Measurements from ENCODE around the gene HYAL3. TPM values are rescaled to one million over a fixed set of nuclear protein-coding genes. Genes with fewer than 3 reads are reported as not detected.

HYAL3 gene
- total RNA-seq, 1 experiment from 2014 or later: 10.3 TPM

DNA sequence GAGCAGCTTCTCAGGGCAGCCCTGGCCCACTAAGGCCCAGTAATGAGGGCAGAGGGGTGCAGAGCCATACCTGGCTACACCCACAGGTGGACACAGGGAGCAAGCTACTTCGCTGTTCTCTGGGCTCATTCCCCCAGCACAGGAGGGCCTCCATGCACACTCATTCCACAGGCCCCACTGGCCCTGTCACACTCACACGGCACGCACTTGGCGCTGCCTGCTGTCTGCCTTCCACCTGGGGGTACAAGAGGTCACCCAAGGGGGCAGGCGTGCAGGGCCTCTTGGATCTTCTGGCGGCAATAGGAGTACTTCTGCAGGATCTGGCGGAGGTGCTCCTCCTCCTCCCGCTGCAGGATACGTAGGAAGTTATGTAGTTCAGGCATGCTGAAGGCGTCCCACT lies 31.1 kb upstream of the HYAL3 start:
- peak overlapping the region; percentile 19; the same call in 1 of the 2 replicates for H3K27ac ChIP-seq (ENCODE audit: low read depth, low read length)
- DNase-seq (ENCODE audit: low read depth, low spot score): no peak
- H4K20me1 ChIP-seq (ENCODE audit: insufficient read depth): no peaks in the 10 kb centered on the region; the same call in 1 of the 2 replicates
- no peaks in the 10 kb centered on the region for H3K9me2 ChIP-seq (ENCODE audit: insufficient read depth)
- intact Hi-C loops (cut with micrococcal nuclease): no loop called here
- no peak for ATAC-seq
- no TSS peak for BruUV-seq (replicated peaks)
- ChIA-PET CTCF (no interaction called here), POLR2A (no interaction called here), RAD21 (ENCODE audit: low non-redundant PET in 1 of 2, low total read pairs in 2 of 2, uncharacterized antibody in 2 of 2, unreplicated experiment in 2 of 2) (no interaction called here)
- TF ChIP-seq, protein P1, sequence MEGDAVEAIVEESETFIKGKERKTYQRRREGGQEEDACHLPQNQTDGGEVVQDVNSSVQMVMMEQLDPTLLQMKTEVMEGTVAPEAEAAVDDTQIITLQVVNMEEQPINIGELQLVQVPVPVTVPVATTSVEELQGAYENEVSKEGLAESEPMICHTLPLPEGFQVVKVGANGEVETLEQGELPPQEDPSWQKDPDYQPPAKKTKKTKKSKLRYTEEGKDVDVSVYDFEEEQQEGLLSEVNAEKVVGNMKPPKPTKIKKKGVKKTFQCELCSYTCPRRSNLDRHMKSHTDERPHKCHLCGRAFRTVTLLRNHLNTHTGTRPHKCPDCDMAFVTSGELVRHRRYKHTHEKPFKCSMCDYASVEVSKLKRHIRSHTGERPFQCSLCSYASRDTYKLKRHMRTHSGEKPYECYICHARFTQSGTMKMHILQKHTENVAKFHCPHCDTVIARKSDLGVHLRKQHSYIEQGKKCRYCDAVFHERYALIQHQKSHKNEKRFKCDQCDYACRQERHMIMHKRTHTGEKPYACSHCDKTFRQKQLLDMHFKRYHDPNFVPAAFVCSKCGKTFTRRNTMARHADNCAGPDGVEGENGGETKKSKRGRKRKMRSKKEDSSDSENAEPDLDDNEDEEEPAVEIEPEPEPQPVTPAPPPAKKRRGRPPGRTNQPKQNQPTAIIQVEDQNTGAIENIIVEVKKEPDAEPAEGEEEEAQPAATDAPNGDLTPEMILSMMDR (IDR thresholded peaks at IDR 0.05 in 2 of 3, conservative IDR thresholded peaks at IDR 0.05 in 1 of 3; ENCODE audit: borderline replicate concordance in 1 of 3, insufficient read depth in 1 of 3, low read depth in 2 of 3, low read length in 2 of 3): no peak
- TF ChIP-seq, protein P2, sequence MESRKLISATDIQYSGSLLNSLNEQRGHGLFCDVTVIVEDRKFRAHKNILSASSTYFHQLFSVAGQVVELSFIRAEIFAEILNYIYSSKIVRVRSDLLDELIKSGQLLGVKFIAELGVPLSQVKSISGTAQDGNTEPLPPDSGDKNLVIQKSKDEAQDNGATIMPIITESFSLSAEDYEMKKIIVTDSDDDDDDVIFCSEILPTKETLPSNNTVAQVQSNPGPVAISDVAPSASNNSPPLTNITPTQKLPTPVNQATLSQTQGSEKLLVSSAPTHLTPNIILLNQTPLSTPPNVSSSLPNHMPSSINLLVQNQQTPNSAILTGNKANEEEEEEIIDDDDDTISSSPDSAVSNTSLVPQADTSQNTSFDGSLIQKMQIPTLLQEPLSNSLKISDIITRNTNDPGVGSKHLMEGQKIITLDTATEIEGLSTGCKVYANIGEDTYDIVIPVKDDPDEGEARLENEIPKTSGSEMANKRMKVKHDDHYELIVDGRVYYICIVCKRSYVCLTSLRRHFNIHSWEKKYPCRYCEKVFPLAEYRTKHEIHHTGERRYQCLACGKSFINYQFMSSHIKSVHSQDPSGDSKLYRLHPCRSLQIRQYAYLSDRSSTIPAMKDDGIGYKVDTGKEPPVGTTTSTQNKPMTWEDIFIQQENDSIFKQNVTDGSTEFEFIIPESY (IDR thresholded peaks at IDR 0.05; ENCODE audit: extremely low read depth, insufficient replicate concordance, low read length): no peak
- TF ChIP-seq JUND (IDR thresholded peaks at IDR 0.05) (no peak), POLR2A (IDR thresholded peaks at IDR 0.05; ENCODE audit: borderline replicate concordance, extremely low read depth, insufficient read depth, insufficient read length) (no peak), SRF (IDR thresholded peaks at IDR 0.05; ENCODE audit: low read depth) (no peak), EZH2 (IDR thresholded peaks at IDR 0.05) (no peak), RAD21 (IDR thresholded peaks at IDR 0.05; ENCODE audit: low read depth) (no peak), POLR2AphosphoS5 (IDR thresholded peaks at IDR 0.05; ENCODE audit: low read depth, low read length) (no peak), EZH2phosphoT487 (IDR thresholded peaks at IDR 0.05; ENCODE audit: borderline replicate concordance) (no peak), EGR1 (IDR thresholded peaks at IDR 0.05; ENCODE audit: low read depth) (no peak), ZNF274 (IDR thresholded peaks at IDR 0.05; ENCODE audit: low read depth, low read length) (no peak), SIN3A (IDR thresholded peaks at IDR 0.05; ENCODE audit: low read depth) (no peak), YY1 (IDR thresholded peaks at IDR 0.05; ENCODE audit: extremely low read depth, insufficient replicate concordance, low read depth, low read length) (no peak), CBX3 (IDR thresholded peaks at IDR 0.05; ENCODE audit: low read depth) (no peak)
- TF ChIP-seq, protein P3, sequence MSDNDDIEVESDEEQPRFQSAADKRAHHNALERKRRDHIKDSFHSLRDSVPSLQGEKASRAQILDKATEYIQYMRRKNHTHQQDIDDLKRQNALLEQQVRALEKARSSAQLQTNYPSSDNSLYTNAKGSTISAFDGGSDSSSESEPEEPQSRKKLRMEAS (IDR thresholded peaks at IDR 0.05): no peak
- TF ChIP-seq, protein P4, sequence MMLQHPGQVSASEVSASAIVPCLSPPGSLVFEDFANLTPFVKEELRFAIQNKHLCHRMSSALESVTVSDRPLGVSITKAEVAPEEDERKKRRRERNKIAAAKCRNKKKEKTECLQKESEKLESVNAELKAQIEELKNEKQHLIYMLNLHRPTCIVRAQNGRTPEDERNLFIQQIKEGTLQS (IDR thresholded peaks at IDR 0.05): no peak
- TF ChIP-seq, protein P5, sequence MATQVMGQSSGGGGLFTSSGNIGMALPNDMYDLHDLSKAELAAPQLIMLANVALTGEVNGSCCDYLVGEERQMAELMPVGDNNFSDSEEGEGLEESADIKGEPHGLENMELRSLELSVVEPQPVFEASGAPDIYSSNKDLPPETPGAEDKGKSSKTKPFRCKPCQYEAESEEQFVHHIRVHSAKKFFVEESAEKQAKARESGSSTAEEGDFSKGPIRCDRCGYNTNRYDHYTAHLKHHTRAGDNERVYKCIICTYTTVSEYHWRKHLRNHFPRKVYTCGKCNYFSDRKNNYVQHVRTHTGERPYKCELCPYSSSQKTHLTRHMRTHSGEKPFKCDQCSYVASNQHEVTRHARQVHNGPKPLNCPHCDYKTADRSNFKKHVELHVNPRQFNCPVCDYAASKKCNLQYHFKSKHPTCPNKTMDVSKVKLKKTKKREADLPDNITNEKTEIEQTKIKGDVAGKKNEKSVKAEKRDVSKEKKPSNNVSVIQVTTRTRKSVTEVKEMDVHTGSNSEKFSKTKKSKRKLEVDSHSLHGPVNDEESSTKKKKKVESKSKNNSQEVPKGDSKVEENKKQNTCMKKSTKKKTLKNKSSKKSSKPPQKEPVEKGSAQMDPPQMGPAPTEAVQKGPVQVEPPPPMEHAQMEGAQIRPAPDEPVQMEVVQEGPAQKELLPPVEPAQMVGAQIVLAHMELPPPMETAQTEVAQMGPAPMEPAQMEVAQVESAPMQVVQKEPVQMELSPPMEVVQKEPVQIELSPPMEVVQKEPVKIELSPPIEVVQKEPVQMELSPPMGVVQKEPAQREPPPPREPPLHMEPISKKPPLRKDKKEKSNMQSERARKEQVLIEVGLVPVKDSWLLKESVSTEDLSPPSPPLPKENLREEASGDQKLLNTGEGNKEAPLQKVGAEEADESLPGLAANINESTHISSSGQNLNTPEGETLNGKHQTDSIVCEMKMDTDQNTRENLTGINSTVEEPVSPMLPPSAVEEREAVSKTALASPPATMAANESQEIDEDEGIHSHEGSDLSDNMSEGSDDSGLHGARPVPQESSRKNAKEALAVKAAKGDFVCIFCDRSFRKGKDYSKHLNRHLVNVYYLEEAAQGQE (IDR thresholded peaks at IDR 0.05; ENCODE audit: low read depth): no peak
- no peaks in the 10 kb centered on the region for H3K27me3 ChIP-seq (ENCODE audit: insufficient read depth, low read length)
- H3K9ac ChIP-seq (ENCODE audit: low read length): no peak overlapping the region
- no peaks in the 10 kb centered on the region for H3K9me3 ChIP-seq (ENCODE audit: control insufficient read depth in 1 of 2, insufficient read depth in 1 of 2, low read depth in 1 of 2, low read length in 2 of 2)
- peaks cover 33 to 45% of the 10 kb centered on the region in 2 experiments; a peak in 3 of 4 replicates for H3K36me3 ChIP-seq (ENCODE audit: control insufficient read depth in 1 of 2, insufficient read depth in 2 of 2, low read length in 2 of 2)
- no peak overlapping the region for H3K4me3 ChIP-seq (replicated peaks in 1 of 2; ENCODE audit: low read depth in 1 of 2, low read length in 2 of 2)
- H3K4me1 ChIP-seq (ENCODE audit: control insufficient read depth in 1 of 2, insufficient read depth in 2 of 2, low read length in 2 of 2): peaks cover 10 to 25% of the 10 kb centered on the region in 2 experiments
- no peak overlapping the region for H3K4me2 ChIP-seq (ENCODE audit: low read length)
- H3K79me2 ChIP-seq (ENCODE audit: insufficient read depth, low read length): peaks cover 73% of the 10 kb centered on the region
- H2AFZ ChIP-seq (ENCODE audit: low read depth, low read length, poor library complexity, severe bottlenecking): no peak overlapping the region

Data from HCT116 (cell line).